ENCODE measurements around the gene NEK7. TPM values are rescaled to one million over a fixed set of nuclear protein-coding genes. Genes with fewer than 3 reads are reported as not detected.

The NEK7 gene
- total and polyA plus RNA-seq, 2 of the 4 experiments (the other 2 are of a cell fraction), result 89.0 to 467 TPM

GRCh38 chr1:198135366-198135765 is 21.4 kb upstream of the NEK7 start:
- Histone ChIP-seq H3K18ac (ENCODE audit: low read depth, low read length) (no peak overlapping the region), H2BK5ac (ENCODE audit: low read depth, low read length, poor library complexity, severe bottlenecking) (no peak overlapping the region), H4K8ac (ENCODE audit: low read depth in 2 of 2, low read length in 2 of 2) (no peak overlapping the region), H3K14ac (replicated peaks; ENCODE audit: low read depth, low read length) (no peak overlapping the region), H2BK20ac (ENCODE audit: low read depth, low read length) (no peak overlapping the region), H3K9ac (ENCODE audit: low read depth, low read length) (no peak overlapping the region), H3K23ac (ENCODE audit: low read depth, low read length) (no peak overlapping the region), H2AK5ac (ENCODE audit: low read depth, low read length) (no peak overlapping the region), H3K9me1 (ENCODE audit: insufficient read depth, low read length) (no peaks in the 10 kb centered on the region), H3K4me1 (ENCODE audit: control insufficient read depth, insufficient read depth, low read length) (no peaks in the 10 kb centered on the region), H4K91ac (ENCODE audit: insufficient read depth, low read depth, low read length) (no peak overlapping the region), H3K79me1 (ENCODE audit: low read depth in 1 of 2, low read length in 2 of 2) (no peaks in the 10 kb centered on the region), H2AFZ (replicated peaks; ENCODE audit: low read length, poor library complexity) (no peak overlapping the region), H3K4me3 (ENCODE audit: insufficient read depth, low read depth, low read length) (no peak overlapping the region), H3K9me3 (ENCODE audit: control insufficient read depth, insufficient read depth, low read length) (no peaks in the 10 kb centered on the region), H3K4ac (ENCODE audit: low read depth, low read length) (no peak overlapping the region), H2AK9ac (replicated peaks; ENCODE audit: low read depth, low read length, poor library complexity) (no peak overlapping the region), H3K27ac (ENCODE audit: insufficient read depth, low read length) (no peak overlapping the region), H4K5ac (ENCODE audit: low read depth, low read length) (no peak overlapping the region), H2BK15ac (ENCODE audit: low read depth, low read length) (no peak overlapping the region), H4K20me1 (ENCODE audit: insufficient read depth, low read length) (no peaks in the 10 kb centered on the region), H3K27me3 (ENCODE audit: control insufficient read depth, insufficient read depth, low read length) (no peaks in the 10 kb centered on the region), H2BK120ac (ENCODE audit: low read depth, low read length) (no peak overlapping the region), H3K4me2 (ENCODE audit: low read depth, low read length) (no peak overlapping the region), H3K56ac (ENCODE audit: extremely low read depth, insufficient read depth, low read length) (no peak overlapping the region), H3K36me3 (ENCODE audit: control insufficient read depth, insufficient read depth, low read length) (no peaks in the 10 kb centered on the region)
- no TSS peak for BruUV-seq (replicated peaks)
- DNase-seq (no peak), ATAC-seq (ENCODE audit: low read depth) (no peak)
- WGBS, 2 experiments (ENCODE audit: extremely low coverage in 2 of 2, insufficient read length in 1 of 2), result no CpG with 5 or more reads among the region's 1 CpG
- dilution Hi-C loops (cut with HindIII; ENCODE audit: low sequenced_read_pairs, unreplicated experiment), result no loop called here
- TF ChIP-seq ELK1 (IDR thresholded peaks at IDR 0.05; ENCODE audit: borderline replicate concordance, low read depth, low read length) (no peak), BHLHE40 (IDR thresholded peaks at IDR 0.05; ENCODE audit: low read depth, low read length) (no peak)
- POLR2A ChIA-PET (ENCODE audit: unreplicated experiment), result no interaction called here
- in situ Hi-C loops (cut with MboI; ENCODE audit: low sequenced_read_pairs), result no loop called here
- intact Hi-C loops (cut with micrococcal nuclease), result no loop called here
- CTCF ChIA-PET, result no interaction called here
